Erythroblast (primary cell): Measurements from ENCODE around the gene RBM28.
"Not testable (repeated sequence)": the region's sequence is repeated elsewhere in the genome, so short reads cannot be mapped to it uniquely, and the experiment has no call there.

Experiments used
- GATA1 ChIP-seq: IDR thresholded peaks from 2 replicates; pipeline ENCODE4 v1.6.1; 2011; ENCODE audit warnings: low read depth, mild to moderate bottlenecking, control low read depth, low read length, moderate library complexity
- POLR2A ChIP-seq: IDR thresholded peaks from 2 replicates; pipeline ENCODE4 v1.6.1; 2011; ENCODE audit warnings: mild to moderate bottlenecking, low read length

- not testable (repeated sequence) for TF ChIP-seq POLR2A, GATA1
These were observed 63.3 kb downstream of the RBM28 start for GRCh38 chr7:128280451-128280850.
